ENCODE measurements around the gene STEAP4.

The STEAP4 gene

GRCh38 chr7:88306590-88307048, at the start of gene STEAP4:
Gene STEAP4, minus strand, starts transcription at chr7:88306894. Its CDS starts 22,625 bp downstream, at chr7:88284269.
- Histone ChIP-seq H3K36me3 (ENCODE audit: insufficient read depth, low read length) (no peaks in the 10 kb centered on the region), H3K27me3 (ENCODE audit: insufficient read depth, low read length) (no peaks in the 10 kb centered on the region), H3K79me2 (ENCODE audit: control insufficient read depth, insufficient read depth, low read length, unreplicated experiment) (no peaks in the 10 kb centered on the region), H3K4me1 (ENCODE audit: control insufficient read depth, insufficient read depth, low read length, unreplicated experiment) (peaks cover 6% of the 10 kb centered on the region), H3K27ac (ENCODE audit: low read depth, low read length) (no peak within 1 kb of the TSS), H2AFZ (ENCODE audit: low read length, unreplicated experiment) (peak within 1 kb of the TSS; percentile 2), H3K4me3 (ENCODE audit: low read depth, low read length) (peak within 1 kb of the TSS; percentile 63)

GRCh38 chr7:88355011-88355410, 48.3 kb upstream of the STEAP4 start:
- Histone ChIP-seq H3K4me3 (ENCODE audit: low read depth, low read length) (no peak overlapping the region), H3K27me3 (ENCODE audit: insufficient read depth, low read length) (peaks cover 19% of the 10 kb centered on the region; the same call in 1 of the 2 replicates), H2AFZ (ENCODE audit: low read length, unreplicated experiment) (no peak overlapping the region), H3K4me1 (ENCODE audit: control insufficient read depth, insufficient read depth, low read length, unreplicated experiment) (no peaks in the 10 kb centered on the region), H3K79me2 (ENCODE audit: control insufficient read depth, insufficient read depth, low read length, unreplicated experiment) (no peaks in the 10 kb centered on the region), H3K27ac (ENCODE audit: low read depth, low read length) (no peak overlapping the region), H3K36me3 (ENCODE audit: insufficient read depth, low read length) (no peaks in the 10 kb centered on the region)

DNA sequence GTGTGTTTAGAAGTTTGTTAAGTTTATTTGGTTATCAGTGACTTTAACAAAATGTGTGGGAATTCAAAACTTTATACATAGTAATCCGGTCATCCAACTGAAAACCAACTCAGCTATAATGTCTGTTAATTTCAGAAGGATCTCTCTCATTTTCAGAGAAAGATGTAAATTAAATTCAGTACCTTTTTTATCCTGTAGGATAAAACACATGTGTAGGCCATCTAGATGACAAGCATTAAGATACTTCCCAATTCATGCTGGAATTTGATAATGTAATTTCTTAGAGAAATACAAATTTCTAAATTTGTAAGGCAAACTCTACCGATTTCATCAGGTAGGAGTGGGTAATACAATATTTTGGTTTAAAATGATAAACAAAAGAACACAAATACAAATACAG, 43.4 kb upstream of the STEAP4 start:
- Histone ChIP-seq H2AFZ (ENCODE audit: low read length, unreplicated experiment) (no peak overlapping the region), H3K4me1 (ENCODE audit: control insufficient read depth, insufficient read depth, low read length, unreplicated experiment) (peaks cover 5% of the 10 kb centered on the region), H3K27me3 (ENCODE audit: insufficient read depth, low read length) (peaks cover 19% of the 10 kb centered on the region; the same call in 1 of the 2 replicates), H3K36me3 (ENCODE audit: insufficient read depth, low read length) (no peaks in the 10 kb centered on the region), H3K4me3 (ENCODE audit: low read depth, low read length) (no peak overlapping the region), H3K27ac (ENCODE audit: low read depth, low read length) (no peak overlapping the region), H3K79me2 (ENCODE audit: control insufficient read depth, insufficient read depth, low read length, unreplicated experiment) (no peaks in the 10 kb centered on the region)

GRCh38 chr7:88347517-88347916, 40.8 kb upstream of the STEAP4 start:
- Histone ChIP-seq H3K36me3 (ENCODE audit: insufficient read depth, low read length) (no peaks in the 10 kb centered on the region), H2AFZ (ENCODE audit: low read length, unreplicated experiment) (no peak overlapping the region), H3K27me3 (ENCODE audit: insufficient read depth, low read length) (peaks cover 11% of the 10 kb centered on the region; the same call in 1 of the 2 replicates), H3K4me3 (ENCODE audit: low read depth, low read length) (no peak overlapping the region), H3K4me1 (ENCODE audit: control insufficient read depth, insufficient read depth, low read length, unreplicated experiment) (peaks cover 8% of the 10 kb centered on the region), H3K27ac (ENCODE audit: low read depth, low read length) (no peak overlapping the region), H3K79me2 (ENCODE audit: control insufficient read depth, insufficient read depth, low read length, unreplicated experiment) (no peaks in the 10 kb centered on the region)

DNA sequence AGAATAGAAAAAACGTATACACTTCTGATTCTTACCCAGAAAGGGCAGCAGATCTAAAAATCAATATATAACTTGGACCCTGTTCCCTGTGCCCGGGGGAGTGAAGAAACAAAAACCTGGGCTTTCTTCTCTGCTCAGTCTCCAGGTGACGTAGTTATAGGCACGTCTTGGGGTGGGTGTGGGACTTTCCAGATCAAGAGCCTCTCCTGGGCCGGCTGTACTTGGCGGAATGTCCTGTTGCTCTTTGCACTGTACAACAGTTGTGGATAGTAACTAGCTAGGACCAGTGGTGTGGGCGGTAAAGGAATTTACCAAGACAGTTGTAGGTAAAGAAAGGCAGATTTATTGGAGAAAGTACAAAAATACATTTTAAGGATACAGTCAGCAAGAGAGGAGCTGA, 40.4 kb upstream of the STEAP4 start:
- H3K4me1 ChIP-seq (ENCODE audit: control insufficient read depth, insufficient read depth, low read length, unreplicated experiment), result peaks cover 8% of the 10 kb centered on the region
- H2AFZ ChIP-seq (ENCODE audit: low read length, unreplicated experiment), result no peak overlapping the region
- H3K79me2 ChIP-seq (ENCODE audit: control insufficient read depth, insufficient read depth, low read length, unreplicated experiment), result no peaks in the 10 kb centered on the region
- H3K36me3 ChIP-seq (ENCODE audit: insufficient read depth, low read length), result no peaks in the 10 kb centered on the region
- peaks cover 11% of the 10 kb centered on the region; the same call in 1 of the 2 replicates for H3K27me3 ChIP-seq (ENCODE audit: insufficient read depth, low read length)
- H3K4me3 ChIP-seq (ENCODE audit: low read depth, low read length), result no peak overlapping the region
- no peak overlapping the region for H3K27ac ChIP-seq (ENCODE audit: low read depth, low read length)

DNA sequence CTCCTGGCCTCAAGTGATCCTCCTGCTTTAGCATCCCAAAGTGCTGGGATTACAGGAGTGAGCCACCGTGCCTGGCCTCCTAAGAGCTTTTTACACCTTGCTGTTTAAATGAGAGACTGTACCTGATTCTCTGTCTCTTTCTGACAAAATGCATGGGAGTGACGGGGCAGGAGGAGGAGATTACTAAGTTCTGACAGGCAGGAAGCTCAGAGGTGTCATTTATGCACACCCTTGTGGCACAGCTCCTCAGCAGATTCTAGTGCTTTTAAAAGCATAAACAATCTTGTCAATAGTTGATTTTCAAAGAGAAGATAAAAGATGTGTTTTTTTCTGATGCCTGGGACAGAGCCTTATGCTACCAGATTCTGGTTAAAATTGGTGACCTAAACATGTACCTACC, 39.7 kb upstream of the STEAP4 start:
- peaks cover 4% of the 10 kb centered on the region; the same call in 1 of the 2 replicates for H3K27me3 ChIP-seq (ENCODE audit: insufficient read depth, low read length)
- no peak overlapping the region for H3K27ac ChIP-seq (ENCODE audit: low read depth, low read length)
- no peak overlapping the region for H2AFZ ChIP-seq (ENCODE audit: low read length, unreplicated experiment)
- peaks cover 8% of the 10 kb centered on the region for H3K4me1 ChIP-seq (ENCODE audit: control insufficient read depth, insufficient read depth, low read length, unreplicated experiment)
- no peaks in the 10 kb centered on the region for H3K36me3 ChIP-seq (ENCODE audit: insufficient read depth, low read length)
- no peak overlapping the region for H3K4me3 ChIP-seq (ENCODE audit: low read depth, low read length)
- H3K79me2 ChIP-seq (ENCODE audit: control insufficient read depth, insufficient read depth, low read length, unreplicated experiment), result no peaks in the 10 kb centered on the region

GRCh38 chr7:88344956-88345832, 38.5 kb upstream of the STEAP4 start:
- H2AFZ ChIP-seq (ENCODE audit: low read length, unreplicated experiment), result peak overlapping the region; percentile 56
- no peaks in the 10 kb centered on the region for H3K79me2 ChIP-seq (ENCODE audit: control insufficient read depth, insufficient read depth, low read length, unreplicated experiment)
- H3K4me3 ChIP-seq (ENCODE audit: low read depth, low read length), result 0 out of 2 replicates have a peak overlapping the region, but pooled peaks have one; percentile 11
- no peaks in the 10 kb centered on the region for H3K27me3 ChIP-seq (ENCODE audit: insufficient read depth, low read length)
- H3K36me3 ChIP-seq (ENCODE audit: insufficient read depth, low read length), result no peaks in the 10 kb centered on the region
- H3K27ac ChIP-seq (ENCODE audit: low read depth, low read length), result no peak overlapping the region
- peaks cover 8% of the 10 kb centered on the region for H3K4me1 ChIP-seq (ENCODE audit: control insufficient read depth, insufficient read depth, low read length, unreplicated experiment)

- no peaks in the 10 kb centered on the region for H3K36me3 ChIP-seq (ENCODE audit: insufficient read depth, low read length)
- no peak overlapping the region for H3K4me3 ChIP-seq (ENCODE audit: low read depth, low read length)
- no peak overlapping the region for H2AFZ ChIP-seq (ENCODE audit: low read length, unreplicated experiment)
- peaks cover 11% of the 10 kb centered on the region for H3K4me1 ChIP-seq (ENCODE audit: control insufficient read depth, insufficient read depth, low read length, unreplicated experiment)
- no peaks in the 10 kb centered on the region for H3K27me3 ChIP-seq (ENCODE audit: insufficient read depth, low read length)
- H3K79me2 ChIP-seq (ENCODE audit: control insufficient read depth, insufficient read depth, low read length, unreplicated experiment), result no peaks in the 10 kb centered on the region
- no peak overlapping the region for H3K27ac ChIP-seq (ENCODE audit: low read depth, low read length)
Measured at GRCh38 chr7:88344271-88344670, 37.6 kb upstream of the STEAP4 start.

DNA sequence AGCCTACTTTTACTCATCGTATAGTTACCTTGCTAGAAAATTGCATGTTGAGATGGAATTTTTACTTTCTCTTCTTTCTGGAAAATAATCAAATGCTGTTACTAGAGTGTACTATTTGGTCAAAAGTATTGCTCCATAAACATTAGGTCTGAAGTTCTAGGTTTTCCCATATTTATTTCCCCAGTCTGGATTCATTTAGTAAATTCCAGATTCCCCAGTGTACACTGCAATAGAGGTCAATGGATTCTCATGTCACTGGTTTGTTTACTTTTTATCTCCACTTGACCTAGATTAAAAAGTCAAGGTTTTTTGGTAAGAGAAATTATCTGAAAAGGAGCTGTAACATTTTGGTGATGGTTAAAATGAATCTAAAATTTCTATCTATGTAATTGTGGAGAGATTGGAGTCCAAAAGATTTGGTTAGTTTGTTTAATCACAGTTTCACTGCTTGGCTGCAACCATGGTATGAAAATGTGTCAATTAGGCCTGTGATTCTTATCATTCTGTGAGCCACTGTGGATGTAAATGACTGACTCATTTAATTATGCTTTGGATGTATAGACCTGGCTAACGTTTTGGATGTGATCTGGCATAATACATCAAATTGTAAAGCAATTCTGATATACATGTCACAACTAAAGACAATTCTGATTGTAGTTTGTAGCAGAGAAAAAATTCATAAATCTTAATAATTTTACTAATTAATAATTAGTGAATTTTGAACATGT, 32.7 kb upstream of the STEAP4 start:
- no peak overlapping the region for H3K4me3 ChIP-seq (ENCODE audit: low read depth, low read length)
- no peak overlapping the region for H2AFZ ChIP-seq (ENCODE audit: low read length, unreplicated experiment)
- H3K79me2 ChIP-seq (ENCODE audit: control insufficient read depth, insufficient read depth, low read length, unreplicated experiment), result no peaks in the 10 kb centered on the region
- H3K27ac ChIP-seq (ENCODE audit: low read depth, low read length), result peak overlapping the region; percentile 18; the same call in 1 of the 2 replicates
- no peaks in the 10 kb centered on the region for H3K36me3 ChIP-seq (ENCODE audit: insufficient read depth, low read length)
- H3K4me1 ChIP-seq (ENCODE audit: control insufficient read depth, insufficient read depth, low read length, unreplicated experiment), result peaks cover 26% of the 10 kb centered on the region
- no peaks in the 10 kb centered on the region for H3K27me3 ChIP-seq (ENCODE audit: insufficient read depth, low read length)

DNA sequence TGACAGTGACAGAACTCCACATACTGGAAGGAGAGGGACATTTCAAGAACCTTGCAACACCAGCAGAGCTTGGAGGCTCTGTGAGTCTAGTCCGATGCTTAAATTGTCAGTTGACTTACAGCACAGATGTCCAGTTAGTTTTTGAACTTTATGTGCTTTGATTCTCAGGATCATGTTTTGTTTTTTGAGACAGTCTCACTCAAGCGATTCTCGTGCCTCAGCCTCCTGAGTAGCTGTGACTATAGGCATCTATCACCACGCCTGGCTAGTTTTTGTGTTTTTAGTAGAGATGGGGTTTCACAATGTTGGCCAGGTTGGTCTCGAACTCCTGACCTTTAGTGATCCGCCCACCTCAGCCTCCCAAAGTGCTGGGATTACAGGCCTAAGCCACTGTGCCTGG, 31.8 kb upstream of the STEAP4 start:
- no peak overlapping the region for H3K4me3 ChIP-seq (ENCODE audit: low read depth, low read length)
- H3K4me1 ChIP-seq (ENCODE audit: control insufficient read depth, insufficient read depth, low read length, unreplicated experiment), result peaks cover 26% of the 10 kb centered on the region
- no peaks in the 10 kb centered on the region for H3K79me2 ChIP-seq (ENCODE audit: control insufficient read depth, insufficient read depth, low read length, unreplicated experiment)
- no peaks in the 10 kb centered on the region for H3K36me3 ChIP-seq (ENCODE audit: insufficient read depth, low read length)
- peak overlapping the region; percentile 18 for H3K27ac ChIP-seq (ENCODE audit: low read depth, low read length)
- no peak overlapping the region for H2AFZ ChIP-seq (ENCODE audit: low read length, unreplicated experiment)
- no peaks in the 10 kb centered on the region for H3K27me3 ChIP-seq (ENCODE audit: insufficient read depth, low read length)
